Glomerular visceral epithelial cell (primary cell): ENCODE data around the gene C2orf78.
"Not testable (repeated sequence)": the region's sequence is repeated elsewhere in the genome, so short reads cannot be mapped to it uniquely, and the experiment has no call there.

Experiments
- DNase-seq: peaks from one replicate; pipeline ENCODE4 v3.0.0-alpha.2; 2016; ENCODE audit errors: extremely low spot score

The C2orf78 gene, protein sequence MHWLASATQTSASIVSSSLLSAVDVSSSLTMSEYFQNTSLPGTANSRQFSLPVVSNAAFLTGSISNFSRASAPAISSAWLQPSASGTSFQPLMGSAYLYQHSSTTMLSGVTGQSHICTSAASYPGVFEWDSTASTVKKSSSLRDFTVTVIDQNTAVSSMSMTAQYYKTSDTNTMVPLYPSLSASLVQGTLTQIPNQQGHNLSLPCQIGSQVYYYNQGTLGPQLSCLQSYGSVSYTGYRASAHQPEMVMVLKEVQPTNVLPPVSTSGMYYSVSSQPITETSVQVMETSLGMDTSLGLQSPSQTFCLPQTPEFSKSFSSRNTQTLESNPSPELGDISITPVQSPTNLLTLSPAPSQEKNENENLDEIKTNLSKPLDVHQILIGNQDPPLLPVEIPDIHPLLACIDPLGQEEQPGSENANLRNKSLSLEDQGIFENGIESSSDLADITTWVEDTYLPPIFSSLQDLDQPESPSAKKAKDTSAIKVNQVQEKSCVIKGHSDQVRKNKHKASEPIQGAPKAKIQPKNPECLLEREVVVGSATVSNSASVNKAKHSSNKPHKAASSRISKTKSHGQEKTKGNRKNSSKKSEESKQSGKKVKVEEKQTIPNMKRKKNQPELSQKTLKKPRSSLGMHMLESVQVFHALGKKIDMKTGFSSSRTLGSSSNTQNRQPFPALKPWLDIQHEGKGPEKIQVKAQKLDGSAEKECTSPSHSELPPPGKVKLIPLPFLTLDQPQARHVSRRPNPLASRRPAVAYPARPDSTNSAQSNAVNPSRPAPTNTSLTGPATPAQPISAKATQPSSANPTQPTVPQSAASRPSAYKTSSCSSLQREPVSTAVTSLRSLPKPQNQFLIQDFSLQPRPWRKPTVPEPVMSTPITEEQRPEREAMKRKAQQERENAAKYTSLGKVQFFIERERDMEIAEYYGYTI

DNA sequence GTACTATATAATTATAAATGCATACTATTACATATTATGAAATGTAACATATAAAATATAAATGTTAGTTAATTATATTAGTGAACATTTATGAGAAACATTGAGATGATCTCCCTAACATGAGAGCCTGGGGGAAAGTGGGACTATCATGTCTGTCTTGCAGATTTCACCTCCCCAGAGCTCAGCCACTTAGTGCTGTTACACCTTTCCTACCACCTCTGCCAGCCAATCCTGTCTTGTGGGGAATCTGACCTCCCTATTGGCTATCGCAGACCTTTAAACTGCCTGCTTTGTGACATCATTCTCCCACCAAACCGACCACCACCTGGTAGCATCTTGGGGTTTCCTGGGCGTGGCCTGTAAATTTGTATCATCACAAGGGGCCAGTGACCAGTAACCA is at the start of gene C2orf78:
Gene C2orf78 (plus strand): TSS at position 301 of the 400 bp plus-strand sequence. CDS start 127 bp downstream, outside the sequence.
- not testable (repeated sequence) for DNase-seq

DNA sequence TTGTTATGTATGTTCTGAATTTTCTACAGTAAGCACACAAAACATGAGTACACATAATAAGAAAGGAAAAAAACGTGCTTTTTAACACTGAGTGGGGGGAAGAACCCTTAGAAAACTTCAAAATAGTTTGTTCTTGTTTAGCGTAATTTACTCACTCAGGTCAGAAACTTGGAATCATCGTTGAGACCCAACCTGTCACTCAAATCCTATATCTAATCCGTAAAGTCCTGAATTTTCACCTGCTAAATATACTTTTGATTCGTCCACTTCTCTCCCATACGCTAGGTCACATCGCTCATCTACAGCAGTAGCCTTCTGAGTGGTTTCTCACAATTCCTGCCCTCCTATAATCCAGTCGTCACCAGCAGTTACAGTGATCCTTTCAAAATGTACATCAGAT is 47.6 kb upstream of the C2orf78 start:
- DNase-seq: no peak

DNA sequence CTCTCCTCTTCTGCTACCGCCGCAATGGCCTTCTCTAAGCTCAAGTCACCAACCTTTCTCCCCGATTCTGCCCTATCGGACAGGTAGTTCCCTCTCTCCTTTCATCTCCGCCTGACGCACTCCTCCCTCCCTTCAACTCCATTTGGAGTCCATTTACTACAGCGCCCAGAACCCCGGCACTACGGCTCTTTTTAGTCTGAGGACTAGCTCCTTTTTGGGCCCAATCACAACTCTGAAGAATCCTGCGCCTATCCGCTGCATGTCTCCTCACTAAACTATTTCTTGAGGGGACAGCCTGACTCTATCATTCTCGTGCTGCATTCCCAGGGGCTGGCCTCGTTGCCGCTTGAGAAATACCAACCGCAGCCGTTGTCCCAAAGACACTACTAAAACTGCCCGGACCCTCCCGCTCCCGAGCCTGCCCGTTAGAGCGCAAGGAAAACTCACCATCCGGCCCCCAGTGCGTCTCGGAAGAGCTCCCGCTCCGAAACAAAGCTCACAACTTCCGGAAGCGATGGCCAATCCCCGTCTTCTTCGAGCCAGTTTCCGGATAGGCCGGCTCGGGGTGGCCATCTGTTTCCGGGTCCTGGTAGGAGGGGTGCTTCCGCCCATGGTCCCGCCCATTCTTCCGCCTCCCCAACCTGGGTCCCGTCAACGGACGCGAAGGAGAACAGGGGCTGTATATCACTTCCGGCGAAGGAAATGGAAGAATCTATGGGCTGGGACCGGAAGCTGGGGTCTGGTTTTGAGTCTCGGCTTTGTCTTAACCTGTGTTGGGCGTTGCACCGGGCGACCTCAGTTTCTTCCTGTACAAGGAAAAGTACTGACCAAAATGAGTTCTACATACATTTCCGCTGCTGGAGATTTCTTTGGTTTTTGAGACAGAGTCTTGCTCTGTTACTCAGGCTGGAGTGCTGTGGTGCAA is 46.9 kb upstream of the C2orf78 start, which contains the start of gene TPRKB:
Gene TPRKB (minus strand): TSS at position 491 of the 925 bp plus-strand sequence. CDS start 2,776 bp downstream, outside the sequence.
- DNase-seq: peak; percentile 97

DNA sequence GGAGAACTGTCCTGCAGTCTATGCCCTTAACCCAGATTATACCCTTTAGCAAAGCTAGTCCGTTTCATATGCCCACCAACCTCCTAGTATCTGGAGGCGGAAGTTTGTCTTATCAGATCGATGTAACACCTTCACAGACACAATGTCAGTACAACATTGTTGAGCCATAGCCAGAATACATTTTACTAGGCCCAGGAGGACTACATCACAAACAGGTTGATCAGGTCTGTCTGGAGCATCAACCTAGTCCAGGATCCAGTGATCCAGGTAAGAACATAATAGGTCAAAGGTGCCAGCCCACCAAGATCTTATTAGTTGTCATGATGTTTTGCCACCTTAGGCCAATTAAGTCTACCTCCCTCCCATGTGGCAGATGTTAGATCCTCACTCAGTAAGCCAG is 44.9 kb upstream of the C2orf78 start:
- no peak for DNase-seq

DNA sequence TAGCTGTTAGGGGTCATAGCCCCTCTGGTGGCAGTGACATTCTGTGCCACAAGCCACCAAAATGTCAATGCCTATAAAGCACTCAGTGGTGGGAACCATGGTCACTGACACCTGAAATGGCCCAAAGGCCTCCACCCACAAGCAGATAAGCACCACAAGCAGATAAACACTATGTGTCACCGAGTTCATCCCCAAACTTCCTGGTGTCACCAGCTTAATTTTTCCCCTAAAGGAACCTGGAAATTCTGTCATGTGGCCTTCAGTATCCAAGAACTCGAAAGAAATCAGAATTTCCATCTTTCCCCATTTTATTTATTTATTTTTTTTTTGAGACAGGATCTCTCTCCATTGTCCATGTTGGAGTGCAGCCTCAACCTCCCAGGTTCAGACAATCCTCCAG is 43.2 kb upstream of the C2orf78 start:
- DNase-seq: no peak

DNA sequence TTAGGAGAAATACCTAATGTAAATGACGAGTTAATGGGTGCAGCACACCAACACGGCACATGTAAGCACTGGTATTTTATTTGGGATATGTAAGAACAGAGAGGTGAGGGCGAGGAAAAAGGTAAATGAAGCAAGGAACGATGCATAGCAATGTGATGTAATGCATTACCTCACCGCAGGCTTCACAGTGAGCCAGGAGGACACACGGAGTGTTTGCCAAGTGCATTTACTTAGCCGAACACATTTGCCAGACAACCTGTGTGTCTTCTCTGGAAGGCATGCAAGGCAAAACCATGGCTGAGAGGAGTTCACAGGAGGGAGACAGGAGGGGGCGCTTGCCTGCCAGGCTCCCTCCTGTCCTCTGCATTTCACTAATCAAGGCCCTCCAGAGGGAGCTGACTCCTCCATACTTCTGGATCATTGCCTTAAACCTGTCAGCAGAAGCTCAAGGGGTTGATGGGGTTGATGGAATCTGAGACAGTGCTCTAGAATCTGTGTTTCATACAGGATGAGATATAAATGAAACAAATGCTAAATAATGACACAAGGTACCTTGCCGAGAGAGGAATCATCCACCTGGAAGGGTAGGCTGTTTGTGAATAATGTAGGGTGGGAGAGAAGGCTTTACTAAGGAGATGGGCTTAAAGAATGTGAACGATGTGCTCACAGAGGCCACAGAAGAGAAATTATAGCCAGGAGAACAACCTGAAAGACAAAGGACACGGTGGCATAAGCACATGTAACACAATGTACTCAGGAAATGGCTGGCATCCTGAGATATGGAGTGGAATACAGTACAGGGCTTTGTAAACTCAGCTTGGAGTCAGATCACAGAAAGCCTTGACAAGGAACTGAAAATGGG is 37.7 kb upstream of the C2orf78 start:
- no peak for DNase-seq

DNA sequence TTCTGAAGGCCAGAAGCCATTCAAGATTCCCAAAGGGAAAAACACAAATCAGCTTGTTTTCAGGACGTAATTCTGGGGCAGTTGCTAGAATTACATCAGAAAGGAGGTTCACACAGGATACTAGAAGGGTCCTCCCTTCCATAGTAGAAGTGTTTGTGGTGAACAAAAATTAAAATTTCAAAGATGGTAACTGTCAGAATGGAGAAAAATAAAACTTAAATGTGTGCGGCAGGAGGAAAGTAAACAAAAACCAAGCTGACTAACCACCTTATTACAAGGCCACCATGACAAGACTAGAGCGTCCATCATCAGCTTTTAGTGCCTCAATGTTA is 37.1 kb upstream of the C2orf78 start:
- no peak for DNase-seq

DNA sequence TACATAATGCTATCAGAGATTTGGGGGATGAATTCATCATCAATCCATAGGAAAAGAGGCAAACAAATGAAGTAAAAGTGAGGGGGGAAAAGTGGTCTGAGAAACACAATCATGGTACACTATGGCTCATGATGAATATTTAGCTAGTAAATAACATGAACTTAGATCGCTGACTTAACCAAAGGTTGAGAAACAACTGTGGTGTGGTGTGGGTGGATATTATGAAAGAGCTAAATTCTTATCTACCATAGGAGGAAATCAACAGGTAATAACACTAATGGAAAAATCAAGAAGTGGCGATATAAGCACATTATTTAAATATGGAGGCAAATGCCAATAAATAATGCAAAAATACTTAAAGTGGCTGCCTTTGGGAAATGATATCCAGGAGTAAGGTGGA is 34.7 kb upstream of the C2orf78 start:
- no peak for DNase-seq

DNA sequence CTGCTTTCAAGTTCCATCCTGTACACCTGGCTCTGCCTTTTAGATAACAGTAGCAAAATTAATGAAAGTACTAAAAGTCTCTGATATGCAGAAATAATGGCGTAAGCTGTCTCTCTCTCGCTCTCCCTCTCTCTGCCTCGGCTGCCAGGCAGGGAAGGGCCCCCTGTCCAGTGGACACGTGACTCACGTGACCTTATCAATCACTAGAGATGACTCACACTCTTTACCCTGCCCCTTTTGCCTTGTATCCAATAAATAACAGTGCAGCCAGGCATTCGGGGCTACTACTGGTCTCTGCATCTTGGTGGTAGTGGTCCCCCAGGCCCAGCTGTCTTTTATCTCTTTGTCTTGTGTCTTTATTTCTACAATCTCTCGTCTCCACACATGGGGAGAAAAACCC is 29.7 kb upstream of the C2orf78 start:
- DNase-seq: not testable (repeated sequence)

DNA sequence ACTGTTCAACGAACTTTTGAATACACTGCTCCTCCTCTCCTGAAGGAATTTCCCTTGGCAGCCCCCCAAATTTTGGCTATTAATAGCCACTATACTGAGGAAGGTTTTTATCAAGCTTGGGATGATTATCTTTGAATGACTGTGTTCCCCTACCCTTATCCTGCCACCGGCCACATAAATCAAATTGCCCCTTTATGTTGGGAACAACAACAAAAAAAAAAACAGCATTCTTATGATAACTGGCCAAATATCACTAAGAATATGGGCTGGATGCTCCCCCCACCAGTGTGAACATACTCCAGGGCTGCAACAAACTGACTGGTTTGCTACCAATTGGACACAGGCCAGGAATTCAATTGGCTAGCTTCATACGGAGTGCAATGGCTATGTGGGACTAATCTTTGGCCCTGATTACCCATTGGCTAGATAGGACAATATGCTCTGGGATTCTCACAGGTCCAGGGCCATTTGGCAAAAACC is 24.7 kb upstream of the C2orf78 start:
- DNase-seq: no peak

DNA sequence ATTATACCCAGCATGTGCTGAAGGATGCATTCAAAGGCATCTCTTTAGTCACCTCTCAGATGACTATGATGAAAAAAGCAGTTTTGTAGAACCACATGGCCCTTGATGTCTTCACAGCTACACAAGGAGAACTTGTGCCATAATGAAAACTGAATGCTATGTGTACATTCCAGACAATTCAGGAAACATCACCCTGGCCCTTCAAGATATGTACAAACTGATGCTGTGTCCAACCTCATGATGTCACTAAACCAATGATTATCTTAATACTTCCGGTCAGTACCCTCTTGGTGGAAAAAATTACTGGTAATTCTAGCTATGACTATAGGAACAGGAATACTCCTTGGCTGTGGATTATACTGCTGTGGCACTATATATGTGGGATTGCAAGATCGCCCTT is 24.1 kb upstream of the C2orf78 start:
- no peak for DNase-seq

DNA sequence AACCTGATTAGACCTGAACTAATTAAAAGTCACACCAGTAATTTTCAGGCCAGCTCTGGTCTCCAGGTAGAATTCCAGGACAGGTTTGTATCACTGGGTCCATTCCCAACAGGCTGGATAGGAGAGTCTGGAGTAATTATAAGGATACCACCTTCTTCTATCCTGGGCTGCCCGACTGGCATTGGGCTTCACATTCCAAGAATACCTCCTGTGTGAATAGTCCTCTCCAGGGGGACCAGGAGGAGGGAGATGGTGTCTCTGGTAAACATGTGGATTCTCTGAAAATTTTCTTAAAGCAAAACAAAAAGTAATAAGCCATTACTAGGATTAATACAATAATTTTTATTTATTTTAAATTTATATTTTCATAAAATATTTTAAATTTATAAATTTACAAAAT is 21.4 kb upstream of the C2orf78 start:
- DNase-seq: peak; percentile 37

DNA sequence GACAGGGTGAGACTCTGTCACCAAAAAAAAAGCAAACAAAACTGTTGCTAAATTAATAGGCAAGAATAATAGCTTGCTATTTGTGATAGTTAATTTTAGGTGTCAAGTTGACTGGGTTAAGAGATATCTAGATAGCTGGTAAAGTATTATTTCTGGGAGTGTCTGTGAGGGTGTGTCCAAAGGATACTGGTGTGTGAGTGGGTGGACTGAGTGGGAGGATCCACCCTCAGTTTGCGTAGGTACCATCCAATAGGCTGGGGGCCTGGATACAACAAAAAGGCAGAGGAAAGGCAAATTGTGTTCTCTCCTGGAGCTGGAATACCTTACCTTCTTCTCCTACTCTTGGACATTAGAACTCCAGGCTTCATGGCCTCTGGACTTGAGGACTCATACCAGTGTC is 19.0 kb upstream of the C2orf78 start:
- DNase-seq: no peak

DNA sequence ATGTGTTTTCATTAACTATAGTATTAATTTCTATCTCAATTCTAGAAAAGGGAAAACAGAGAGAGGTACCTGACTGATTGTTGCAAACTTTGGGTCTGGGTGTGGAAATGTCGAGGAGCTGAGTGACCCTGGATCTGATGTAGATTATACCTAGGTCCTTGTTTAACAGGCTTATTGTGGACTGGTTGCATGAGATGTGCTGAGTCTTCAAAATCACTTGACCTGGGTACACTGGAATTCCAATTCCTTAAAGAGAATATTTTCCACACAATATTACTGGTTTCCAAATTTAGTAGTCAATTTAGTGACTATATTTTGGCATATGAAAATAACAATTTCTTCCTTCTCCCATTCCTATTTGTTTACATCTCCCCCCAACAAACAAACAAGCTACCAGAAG is 17.6 kb upstream of the C2orf78 start:
- DNase-seq: no peak

DNA sequence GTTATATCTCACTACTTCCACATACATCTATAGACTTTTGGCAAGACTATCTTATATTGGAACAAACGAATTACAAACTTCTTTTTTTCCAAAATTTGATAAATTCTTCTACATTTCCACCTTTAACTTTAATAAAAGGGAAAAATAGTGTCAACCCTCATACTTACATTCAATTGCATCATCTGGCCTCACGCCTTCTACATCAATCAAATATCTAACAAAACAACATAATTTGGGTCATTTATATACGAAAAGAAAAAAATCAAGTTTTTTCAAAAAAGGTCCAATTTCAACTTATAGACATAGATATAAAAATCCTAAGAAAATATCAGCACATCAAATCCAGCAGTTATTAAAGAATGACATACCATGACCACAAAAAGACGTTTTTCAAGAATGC is 17.0 kb upstream of the C2orf78 start:
- no peak for DNase-seq

DNA sequence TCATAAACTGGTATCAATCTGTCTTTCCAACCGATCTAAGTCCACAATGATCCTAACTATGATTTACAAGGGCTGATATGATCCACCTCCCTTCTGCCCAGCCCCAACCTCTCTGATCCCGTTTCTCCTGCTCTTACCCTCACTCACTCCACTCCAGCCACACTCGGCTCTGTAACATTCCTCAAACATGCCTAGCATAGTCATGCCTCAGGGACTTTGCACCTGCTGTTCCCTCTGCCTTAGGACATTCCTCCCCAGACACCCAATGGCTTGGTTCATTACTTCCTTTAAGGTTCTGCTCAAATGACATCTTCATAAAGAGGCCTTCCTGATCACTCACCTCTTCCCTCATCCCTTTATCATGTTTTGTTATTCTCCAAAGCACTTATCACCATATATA is 13.3 kb upstream of the C2orf78 start:
- DNase-seq: no peak

DNA sequence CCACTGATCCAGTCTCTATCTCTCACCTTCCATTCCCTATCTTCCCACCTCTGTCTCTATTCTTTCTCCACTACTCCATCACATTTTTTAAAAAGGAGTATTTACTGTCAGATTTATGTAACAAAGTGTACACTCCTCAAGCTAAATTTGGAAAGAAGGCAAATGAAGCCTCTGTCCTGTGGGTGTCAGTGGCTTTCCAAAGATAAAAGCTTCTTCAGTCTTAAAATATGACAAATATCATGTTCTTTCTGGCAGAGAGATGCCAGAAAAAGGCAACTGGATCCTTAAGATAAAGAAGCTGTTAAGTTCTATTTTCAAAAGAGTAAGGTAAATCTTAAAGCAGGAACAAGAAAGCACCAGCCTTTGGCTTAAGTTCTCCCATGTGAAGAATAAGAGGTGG is 11.2 kb upstream of the C2orf78 start:
- DNase-seq: no peak

DNA sequence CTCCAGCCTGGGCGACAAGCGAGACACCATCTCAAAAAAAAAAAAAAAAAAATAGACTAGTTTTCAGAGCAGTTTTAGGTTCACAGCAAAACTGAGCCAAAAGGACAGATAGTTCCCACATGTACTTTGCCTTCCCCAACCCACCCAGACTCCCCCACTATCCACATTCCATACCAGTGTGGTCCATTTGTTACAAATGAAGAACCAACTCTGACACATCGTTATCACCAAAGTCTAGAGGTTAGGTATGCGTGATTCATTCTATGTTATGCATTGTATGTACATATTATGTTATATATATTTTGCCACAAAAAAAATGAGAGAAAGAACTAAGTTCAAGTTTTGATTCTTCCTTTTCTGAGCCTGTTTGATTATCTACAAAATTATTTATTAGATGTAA is 7.6 kb upstream of the C2orf78 start:
- no peak for DNase-seq

DNA sequence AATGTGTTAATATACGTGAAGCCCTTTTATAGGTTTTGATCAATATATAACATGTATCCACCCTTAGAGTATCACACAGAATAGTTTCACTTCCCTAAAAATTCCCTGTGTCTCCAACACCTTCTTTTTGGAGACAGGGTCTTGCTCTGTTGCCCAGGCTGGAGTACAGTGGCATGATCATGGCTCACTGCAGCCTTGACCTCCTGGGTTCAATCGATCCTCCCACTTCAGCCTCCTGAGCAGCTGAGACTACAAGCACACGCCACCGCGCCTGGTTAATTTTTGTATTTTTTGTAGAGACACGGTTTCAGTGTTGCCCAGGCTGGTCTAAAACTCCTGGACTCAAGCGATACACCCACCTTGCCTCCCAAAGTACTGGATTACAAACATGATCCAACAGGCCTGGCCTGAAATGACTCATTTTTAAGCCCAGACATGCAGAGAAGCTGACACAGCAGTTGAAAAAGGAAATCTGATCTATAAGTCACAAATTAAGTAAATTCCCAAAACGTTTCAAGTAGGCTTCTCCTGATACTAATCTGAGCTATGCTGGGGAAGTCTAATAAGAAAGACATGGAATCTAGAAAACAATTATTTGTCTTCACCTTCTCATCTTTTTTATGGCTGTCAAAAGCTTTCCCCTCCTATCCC is 7.0 kb upstream of the C2orf78 start:
- peak; percentile 16 for DNase-seq

DNA sequence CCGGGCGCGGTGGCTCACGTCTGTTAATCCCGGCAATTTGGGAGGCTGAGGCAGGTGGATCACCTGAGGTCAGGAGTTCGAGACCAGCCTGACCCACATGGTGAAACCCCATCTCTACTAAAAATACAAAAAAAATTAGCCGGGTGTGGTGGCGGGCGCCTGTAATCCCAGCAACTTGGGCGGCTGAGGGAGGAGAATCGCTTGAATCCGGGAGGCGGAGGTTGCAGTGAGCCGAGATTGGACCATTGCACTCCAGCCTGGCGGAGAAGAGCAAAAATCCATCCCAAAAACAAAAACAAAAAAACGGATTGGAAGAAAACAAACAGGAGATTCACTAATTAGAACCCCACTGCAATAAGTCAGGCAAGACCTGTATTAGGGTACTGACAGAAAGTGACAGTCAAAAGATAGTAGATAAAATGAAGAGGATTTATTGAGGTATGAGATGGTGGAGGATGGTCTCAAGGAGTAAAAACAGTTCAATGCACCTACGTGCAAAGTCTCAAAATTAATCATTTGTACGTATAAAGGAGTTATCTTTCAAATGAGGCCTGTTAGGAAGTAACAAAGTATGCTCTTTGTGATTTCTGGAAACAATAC is 5.0 kb upstream of the C2orf78 start:
- DNase-seq: not testable (repeated sequence)
